GM12878 (cell line): ENCODE measurements around the gene EXOSC10.

Source experiments
- EZH2 ChIP-seq: IDR thresholded peaks from 2 replicates; pipeline ENCODE4 v1.6.1; 2012; ENCODE audit warnings: low read depth, mild to moderate bottlenecking, control low read depth, inconsistent platforms, low read length, borderline replicate concordance; ENCODE audit not compliant: control insufficient read depth
- FOXM1 ChIP-seq: IDR thresholded peaks from 2 replicates; pipeline ENCODE4 v1.6.1; 2012; ENCODE audit warnings: low read depth, mild to moderate bottlenecking, inconsistent platforms, low read length, moderate library complexity
- MAX ChIP-seq: IDR thresholded peaks from 2 replicates; pipeline ENCODE4 v1.6.1; 2012; ENCODE audit warnings: low read depth, low read length, improper control_type of control experiment
- NBN ChIP-seq: fragments of 450-650 bp; IDR thresholded peaks from 2 replicates; pipeline ENCODE4 v1.6.1; 2016
- POLR2A ChIP-seq: IDR thresholded peaks from 2 replicates; pipeline ENCODE4 v1.6.1; 2011; ENCODE audit warnings: low read depth, mild to moderate bottlenecking, low read length
- POLR2AphosphoS5 ChIP-seq: IDR thresholded peaks from 2 replicates; pipeline ENCODE4 v1.6.1; 2011; ENCODE audit warnings: mild to moderate bottlenecking, low read length, inconsistent platforms
- PRDM15 ChIP-seq: fragments of 450-650 bp; formaldehyde crosslinking; IDR thresholded peaks from 2 replicates; pipeline ENCODE4 v1.4.0; 2020; ENCODE audit warnings: mild to moderate bottlenecking, moderate library complexity
- RAD51 ChIP-seq: fragments of 450-650 bp; IDR thresholded peaks from 2 replicates; pipeline ENCODE4 v1.6.1; 2016; ENCODE audit warnings: moderate library complexity, mild to moderate bottlenecking, inconsistent platforms
- TCF12 ChIP-seq: IDR thresholded peaks from 2 replicates; pipeline ENCODE4 v1.6.1; 2011; ENCODE audit warnings: low read depth, mild to moderate bottlenecking, low read length
- TF ChIP-seq, protein P1 (sequence below), 3 experiments: IDR thresholded peaks in 2 of 3; conservative IDR thresholded peaks in 1 of 3; 2 replicates each; pipeline ENCODE4 v1.5.1; 2011; ENCODE audit warnings: low read depth in 3 of 3, low read length in 3 of 3, mild to moderate bottlenecking in 3 of 3, control low read depth in 2 of 3, moderate library complexity in 2 of 3, inconsistent platforms in 1 of 3, mixed read lengths in 1 of 3; ENCODE audit not compliant: control insufficient read depth in 2 of 3, insufficient read depth in 1 of 3; ENCODE audit errors: extremely low read depth in 1 of 3
- TF ChIP-seq, protein P2 (sequence below): fragments of 450-650 bp; conservative IDR thresholded peaks from 2 replicates; pipeline ENCODE4 v1.6.1; 2017; ENCODE audit warnings: mild to moderate bottlenecking, moderate library complexity
- TF ChIP-seq, protein P3 (sequence below): IDR thresholded peaks from 2 replicates; pipeline ENCODE4 v1.6.1; 2011; ENCODE audit warnings: borderline replicate concordance, low read depth, mild to moderate bottlenecking, moderate library complexity, mixed read lengths, low read length; ENCODE audit not compliant: insufficient read depth; ENCODE audit errors: extremely low read length

GRCh38 chr1:11068600-11069473 is 30.8 kb downstream of the EXOSC10 start:
- TF ChIP-seq, protein P1, sequence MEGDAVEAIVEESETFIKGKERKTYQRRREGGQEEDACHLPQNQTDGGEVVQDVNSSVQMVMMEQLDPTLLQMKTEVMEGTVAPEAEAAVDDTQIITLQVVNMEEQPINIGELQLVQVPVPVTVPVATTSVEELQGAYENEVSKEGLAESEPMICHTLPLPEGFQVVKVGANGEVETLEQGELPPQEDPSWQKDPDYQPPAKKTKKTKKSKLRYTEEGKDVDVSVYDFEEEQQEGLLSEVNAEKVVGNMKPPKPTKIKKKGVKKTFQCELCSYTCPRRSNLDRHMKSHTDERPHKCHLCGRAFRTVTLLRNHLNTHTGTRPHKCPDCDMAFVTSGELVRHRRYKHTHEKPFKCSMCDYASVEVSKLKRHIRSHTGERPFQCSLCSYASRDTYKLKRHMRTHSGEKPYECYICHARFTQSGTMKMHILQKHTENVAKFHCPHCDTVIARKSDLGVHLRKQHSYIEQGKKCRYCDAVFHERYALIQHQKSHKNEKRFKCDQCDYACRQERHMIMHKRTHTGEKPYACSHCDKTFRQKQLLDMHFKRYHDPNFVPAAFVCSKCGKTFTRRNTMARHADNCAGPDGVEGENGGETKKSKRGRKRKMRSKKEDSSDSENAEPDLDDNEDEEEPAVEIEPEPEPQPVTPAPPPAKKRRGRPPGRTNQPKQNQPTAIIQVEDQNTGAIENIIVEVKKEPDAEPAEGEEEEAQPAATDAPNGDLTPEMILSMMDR (IDR thresholded peaks at IDR 0.05 in 2 of 3, conservative IDR thresholded peaks at IDR 0.05 in 1 of 3; ENCODE audit: control insufficient read depth in 2 of 3, extremely low read depth in 1 of 3, insufficient read depth in 1 of 3, low read depth in 3 of 3, low read length in 3 of 3), result no peak
- TF ChIP-seq, protein P2, sequence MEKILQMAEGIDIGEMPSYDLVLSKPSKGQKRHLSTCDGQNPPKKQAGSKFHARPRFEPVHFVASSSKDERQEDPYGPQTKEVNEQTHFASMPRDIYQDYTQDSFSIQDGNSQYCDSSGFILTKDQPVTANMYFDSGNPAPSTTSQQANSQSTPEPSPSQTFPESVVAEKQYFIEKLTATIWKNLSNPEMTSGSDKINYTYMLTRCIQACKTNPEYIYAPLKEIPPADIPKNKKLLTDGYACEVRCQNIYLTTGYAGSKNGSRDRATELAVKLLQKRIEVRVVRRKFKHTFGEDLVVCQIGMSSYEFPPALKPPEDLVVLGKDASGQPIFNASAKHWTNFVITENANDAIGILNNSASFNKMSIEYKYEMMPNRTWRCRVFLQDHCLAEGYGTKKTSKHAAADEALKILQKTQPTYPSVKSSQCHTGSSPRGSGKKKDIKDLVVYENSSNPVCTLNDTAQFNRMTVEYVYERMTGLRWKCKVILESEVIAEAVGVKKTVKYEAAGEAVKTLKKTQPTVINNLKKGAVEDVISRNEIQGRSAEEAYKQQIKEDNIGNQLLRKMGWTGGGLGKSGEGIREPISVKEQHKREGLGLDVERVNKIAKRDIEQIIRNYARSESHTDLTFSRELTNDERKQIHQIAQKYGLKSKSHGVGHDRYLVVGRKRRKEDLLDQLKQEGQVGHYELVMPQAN, result no peak
- TF ChIP-seq RAD51 (no peak), POLR2A (no peak), TCF12 (no peak), NBN (no peak), FOXM1 (no peak), EZH2 (no peak), POLR2AphosphoS5 (no peak), MAX (no peak), PRDM15 (CRISPR knock-in tag) (no peak)
- TF ChIP-seq, protein P3, sequence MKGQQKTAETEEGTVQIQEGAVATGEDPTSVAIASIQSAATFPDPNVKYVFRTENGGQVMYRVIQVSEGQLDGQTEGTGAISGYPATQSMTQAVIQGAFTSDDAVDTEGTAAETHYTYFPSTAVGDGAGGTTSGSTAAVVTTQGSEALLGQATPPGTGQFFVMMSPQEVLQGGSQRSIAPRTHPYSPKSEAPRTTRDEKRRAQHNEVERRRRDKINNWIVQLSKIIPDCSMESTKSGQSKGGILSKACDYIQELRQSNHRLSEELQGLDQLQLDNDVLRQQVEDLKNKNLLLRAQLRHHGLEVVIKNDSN, result no peak
